AG10803 (cell line): ENCODE data around the gene TUFM.
"Not testable (repeated sequence)": the region's sequence is repeated elsewhere in the genome, so short reads cannot be mapped to it uniquely, and the experiment has no call there.

Experiments used
- DNase-seq: peaks from one replicate; pipeline ENCODE4 v3.0.0; 2010; ENCODE audit warnings: low read depth
- H3K4me3 ChIP-seq: 2 replicates; pipeline ENCODE4 v1.5.1; 2011; ENCODE audit warnings: mild to moderate bottlenecking, low read length, control low read depth
- TF ChIP-seq, protein P1 (sequence below): conservative IDR thresholded peaks from 2 replicates; pipeline ENCODE4 v1.5.1; 2011; ENCODE audit warnings: mild to moderate bottlenecking, low read length, control low read depth, inconsistent platforms

TUFM gene

DNA sequence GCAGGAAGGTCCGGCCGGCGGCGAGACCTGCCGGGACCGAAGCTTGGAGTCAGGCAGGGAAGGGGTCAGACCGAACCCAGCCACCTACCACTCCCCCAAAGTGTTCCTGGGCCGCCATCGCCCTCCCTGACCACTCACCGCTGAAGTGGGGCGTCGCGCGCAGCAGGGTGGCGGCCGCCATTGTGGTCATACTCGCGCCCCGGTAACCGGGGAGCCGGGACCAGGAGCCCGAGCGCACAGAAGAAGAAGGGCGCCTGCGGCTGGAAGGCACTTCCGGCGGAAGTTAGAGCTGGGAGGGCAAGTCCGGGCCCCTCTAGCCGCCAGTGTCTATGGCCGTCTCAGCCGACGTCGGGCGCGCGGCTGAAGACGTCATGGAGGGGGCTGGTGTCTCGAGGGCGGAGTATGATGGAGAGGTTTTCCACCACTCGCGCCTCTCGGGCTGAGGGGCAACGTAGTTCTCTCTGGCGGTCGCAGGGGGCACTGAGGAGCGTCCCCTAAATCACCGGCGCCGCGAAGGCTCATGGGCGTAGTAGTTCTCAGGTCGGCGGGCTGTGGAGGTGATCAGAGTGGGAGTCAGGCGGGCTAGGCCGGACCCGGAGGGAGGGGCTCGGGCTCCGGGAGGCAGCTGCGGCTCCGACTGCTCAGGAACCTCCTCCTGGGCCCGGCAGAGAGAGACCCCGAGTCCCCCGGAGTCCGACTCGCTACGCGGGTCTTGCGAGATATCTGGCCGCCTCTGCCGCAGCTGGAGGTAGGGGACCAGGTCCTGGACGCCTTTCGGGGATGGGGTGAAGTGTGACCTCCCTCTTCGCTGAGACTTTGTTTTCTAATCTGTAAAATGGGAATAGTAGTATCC is at the start of gene TUFM:
Gene TUFM, minus strand, starts transcription at position 269 of the 853 bp plus-strand sequence. Its CDS starts 79 bp downstream, at position 190.
- peak within 1 kb of the TSS; percentile 98 for H3K4me3 ChIP-seq
- DNase-seq = peak; percentile 98
- TF ChIP-seq, protein P1, sequence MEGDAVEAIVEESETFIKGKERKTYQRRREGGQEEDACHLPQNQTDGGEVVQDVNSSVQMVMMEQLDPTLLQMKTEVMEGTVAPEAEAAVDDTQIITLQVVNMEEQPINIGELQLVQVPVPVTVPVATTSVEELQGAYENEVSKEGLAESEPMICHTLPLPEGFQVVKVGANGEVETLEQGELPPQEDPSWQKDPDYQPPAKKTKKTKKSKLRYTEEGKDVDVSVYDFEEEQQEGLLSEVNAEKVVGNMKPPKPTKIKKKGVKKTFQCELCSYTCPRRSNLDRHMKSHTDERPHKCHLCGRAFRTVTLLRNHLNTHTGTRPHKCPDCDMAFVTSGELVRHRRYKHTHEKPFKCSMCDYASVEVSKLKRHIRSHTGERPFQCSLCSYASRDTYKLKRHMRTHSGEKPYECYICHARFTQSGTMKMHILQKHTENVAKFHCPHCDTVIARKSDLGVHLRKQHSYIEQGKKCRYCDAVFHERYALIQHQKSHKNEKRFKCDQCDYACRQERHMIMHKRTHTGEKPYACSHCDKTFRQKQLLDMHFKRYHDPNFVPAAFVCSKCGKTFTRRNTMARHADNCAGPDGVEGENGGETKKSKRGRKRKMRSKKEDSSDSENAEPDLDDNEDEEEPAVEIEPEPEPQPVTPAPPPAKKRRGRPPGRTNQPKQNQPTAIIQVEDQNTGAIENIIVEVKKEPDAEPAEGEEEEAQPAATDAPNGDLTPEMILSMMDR = peak; percentile 62

DNA sequence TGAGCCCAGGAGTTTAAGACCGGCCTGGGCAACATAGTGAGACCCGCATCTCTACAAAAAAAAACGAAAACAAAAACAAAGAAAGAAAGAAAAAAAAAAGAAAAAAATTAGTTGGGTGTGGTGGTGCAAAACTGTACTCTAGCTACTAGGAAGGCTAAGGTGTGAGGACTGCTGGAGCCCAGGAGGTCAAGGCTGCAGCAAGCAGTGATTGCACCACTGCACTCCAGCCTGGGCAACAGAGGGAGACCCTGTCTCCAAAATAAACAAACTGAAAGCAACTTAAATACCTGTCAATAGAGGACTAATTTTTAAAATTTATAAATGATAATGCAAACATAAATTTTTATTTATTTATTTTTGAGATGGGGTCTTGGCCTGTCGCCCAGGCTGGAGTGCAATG is 49.5 kb upstream of the TUFM start:
- TF ChIP-seq, protein P1 = no peak
- no peak for DNase-seq
- H3K4me3 ChIP-seq = no peak overlapping the region

DNA sequence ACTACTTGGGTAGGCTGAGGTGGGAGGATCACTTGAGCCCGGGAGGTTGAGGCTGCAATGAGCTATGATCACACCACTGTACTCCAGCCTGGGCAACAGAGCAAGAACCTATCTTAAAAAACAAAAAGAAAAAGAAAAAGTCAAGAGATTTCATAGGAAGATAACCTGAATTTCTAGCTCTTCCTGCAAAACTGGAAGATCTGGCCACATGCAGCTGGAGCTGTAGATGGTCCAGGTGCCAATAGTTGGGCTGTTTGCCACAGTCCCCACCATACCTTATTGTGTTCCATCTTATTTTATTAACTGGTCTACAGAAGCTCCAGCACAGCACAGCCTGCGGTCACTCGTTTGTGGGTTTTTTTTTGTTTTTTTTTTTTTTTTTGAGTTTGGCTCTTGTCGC is 47.1 kb upstream of the TUFM start:
- no peak overlapping the region for H3K4me3 ChIP-seq
- TF ChIP-seq, protein P1 = no peak
- DNase-seq = no peak

DNA sequence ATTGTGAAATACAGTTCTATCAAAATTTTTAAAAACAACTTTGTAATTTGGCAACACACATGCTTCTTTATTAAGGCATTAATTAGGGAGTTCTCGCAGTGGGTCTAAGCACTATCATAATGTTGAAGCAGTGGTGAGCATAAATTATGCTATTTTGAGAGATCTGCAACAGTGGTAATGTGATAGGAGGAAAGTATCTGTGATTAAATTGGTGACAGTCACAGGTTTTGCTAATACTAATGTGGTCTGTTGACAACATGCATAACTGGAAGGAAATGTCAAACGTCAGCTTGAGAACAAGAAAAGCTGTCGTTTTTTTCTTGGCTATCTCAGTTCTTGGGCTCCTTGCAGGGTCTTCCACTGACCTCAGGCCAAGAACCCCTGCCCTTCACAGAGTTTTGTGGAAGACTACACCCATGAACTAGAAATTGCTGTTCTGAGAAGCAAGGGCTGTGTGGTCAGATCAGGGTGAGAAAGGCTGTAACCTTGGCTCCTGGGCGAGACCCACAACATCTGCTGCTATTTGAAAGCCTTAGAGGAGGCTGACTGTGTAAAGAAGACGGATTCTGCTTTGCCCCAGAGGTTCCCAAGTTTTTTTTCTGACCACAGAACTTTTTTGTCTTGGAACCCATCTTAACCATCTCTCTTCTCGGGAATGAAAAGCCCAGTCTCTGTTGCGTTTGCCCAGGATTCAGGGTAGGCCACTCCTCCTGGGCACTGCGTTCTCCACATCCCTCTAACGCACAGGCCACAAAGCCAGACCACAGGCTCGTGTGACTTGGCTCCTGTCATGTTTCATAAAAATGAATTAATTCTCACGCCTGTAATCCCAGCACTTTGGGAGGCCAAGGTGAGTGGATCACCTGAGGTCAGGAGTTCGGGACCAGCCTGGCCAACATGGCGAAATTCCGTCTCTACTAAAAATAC is 46.1 kb upstream of the TUFM start:
- H3K4me3 ChIP-seq = no peak overlapping the region
- no peak for DNase-seq
- TF ChIP-seq, protein P1 = no peak

DNA sequence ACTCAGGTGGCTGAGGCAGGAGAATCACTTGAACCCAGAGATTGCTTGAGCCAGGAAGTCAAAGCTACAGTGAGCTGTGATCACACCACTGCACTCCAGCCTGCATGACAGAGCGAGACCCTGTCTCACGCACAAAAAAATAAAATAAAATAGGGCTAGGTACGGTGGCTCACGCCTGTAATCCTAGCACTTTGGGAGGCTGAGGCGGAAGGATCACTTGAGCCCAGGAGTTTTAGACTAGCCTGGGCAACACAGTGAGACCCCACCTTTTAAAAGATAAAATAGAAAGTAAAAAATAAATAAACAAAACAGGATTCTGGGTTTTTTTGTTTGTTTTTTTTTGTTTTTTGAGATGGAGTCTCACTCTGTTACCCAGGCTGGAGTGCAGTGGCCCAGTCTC is 44.2 kb upstream of the TUFM start:
- H3K4me3 ChIP-seq, DNase-seq: not testable (repeated sequence)

DNA sequence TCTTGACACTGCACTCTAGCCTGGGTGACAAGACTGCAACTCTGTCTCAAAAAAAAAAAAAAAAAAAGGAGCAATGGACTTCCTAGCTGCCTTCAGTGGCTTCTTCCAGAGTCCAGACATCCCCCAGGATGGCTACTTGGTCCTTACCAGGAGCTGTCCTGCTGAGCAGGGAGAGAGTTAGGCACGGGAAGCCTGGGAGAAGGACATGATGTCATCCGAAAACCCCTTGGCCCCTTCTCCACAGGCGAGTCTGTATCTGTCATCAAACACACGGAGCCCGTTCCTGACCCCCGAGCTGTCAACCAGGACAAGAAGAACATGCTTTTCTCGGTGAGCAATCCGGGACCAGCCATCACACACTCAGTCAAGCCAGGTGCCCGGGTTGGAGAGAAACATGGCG is 40.8 kb upstream of the TUFM start:
- TF ChIP-seq, protein P1 = no peak
- DNase-seq = no peak

DNA sequence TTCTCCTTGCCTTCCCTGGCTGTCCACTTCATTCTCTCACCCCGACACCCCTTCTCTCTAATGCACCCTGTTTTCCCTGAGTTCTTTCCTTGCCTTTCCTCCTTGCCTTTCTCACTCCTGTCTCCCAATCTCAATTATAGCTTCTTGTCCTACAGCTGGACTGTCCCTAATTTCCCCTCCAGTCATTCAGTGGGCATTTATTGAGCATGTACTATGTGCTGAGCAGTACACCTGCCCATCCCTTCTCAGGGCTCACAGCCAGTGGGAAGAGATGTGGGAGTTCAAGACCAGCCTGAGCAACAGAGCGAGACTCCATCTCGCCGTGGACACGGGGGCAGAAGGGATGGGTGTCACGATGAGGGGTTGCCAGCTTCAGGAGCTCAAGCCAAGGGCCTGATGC is 37.9 kb upstream of the TUFM start:
- no peak overlapping the region for H3K4me3 ChIP-seq
- DNase-seq = no peak
- TF ChIP-seq, protein P1 = no peak

More for the DNA sequence above, 40.8 kb upstream of the TUFM start:
- no peak overlapping the region for H3K4me3 ChIP-seq
